Fibroblast of lung (primary cell): ENCODE data around the gene EFNA2.

Experiments
- CTCF ChIP-seq, 2 donors: IDR thresholded peaks in 1 of 2; conservative IDR thresholded peaks in 1 of 2; 1 replicate in 1 of 2; 2 replicates in 1 of 2; pipeline ENCODE4 v1.5.1; 2011 to 2012; ENCODE audit warnings: low read length in 2 of 2, control low read depth in 1 of 2, inconsistent platforms in 1 of 2, low read depth in 1 of 2, mild to moderate bottlenecking in 1 of 2
- EZH2 ChIP-seq: IDR thresholded peaks from 2 replicates; pipeline ENCODE4 v1.5.1; 2012; ENCODE audit warnings: low read length, control low read depth, mild to moderate bottlenecking; ENCODE audit errors: missing control alignments

- TF ChIP-seq EZH2 (no peak), CTCF (conservative IDR thresholded peaks at IDR 0.05 in 1 of 2, IDR thresholded peaks at IDR 0.05 in 1 of 2; ENCODE audit: low read depth in 1 of 2, low read length in 2 of 2) (peak; percentile 37 to 55)
Observed at GRCh38 chr19:1239796-1240737, 45.6 kb upstream of the EFNA2 start.
